H54 (cell line): ENCODE measurements around the gene CBR4.

Experiments used
- DNase-seq: peaks from one replicate; pipeline ENCODE4 v3.0.0; 2011; ENCODE audit warnings: low spot score, mixed read lengths; ENCODE audit not compliant: insufficient read length
- FAIRE-seq: peaks from 3 replicates; lab custom pipeline; 2011; peaks lifted over from hg19 to GRCh38; lab: Jason Lieb, UNC
- POLR2A ChIP-seq: IDR thresholded peaks from 2 replicates; pipeline ENCODE4 v1.6.1; 2011; ENCODE audit warnings: low read depth, mild to moderate bottlenecking, low read length

The CBR4 gene

DNA sequence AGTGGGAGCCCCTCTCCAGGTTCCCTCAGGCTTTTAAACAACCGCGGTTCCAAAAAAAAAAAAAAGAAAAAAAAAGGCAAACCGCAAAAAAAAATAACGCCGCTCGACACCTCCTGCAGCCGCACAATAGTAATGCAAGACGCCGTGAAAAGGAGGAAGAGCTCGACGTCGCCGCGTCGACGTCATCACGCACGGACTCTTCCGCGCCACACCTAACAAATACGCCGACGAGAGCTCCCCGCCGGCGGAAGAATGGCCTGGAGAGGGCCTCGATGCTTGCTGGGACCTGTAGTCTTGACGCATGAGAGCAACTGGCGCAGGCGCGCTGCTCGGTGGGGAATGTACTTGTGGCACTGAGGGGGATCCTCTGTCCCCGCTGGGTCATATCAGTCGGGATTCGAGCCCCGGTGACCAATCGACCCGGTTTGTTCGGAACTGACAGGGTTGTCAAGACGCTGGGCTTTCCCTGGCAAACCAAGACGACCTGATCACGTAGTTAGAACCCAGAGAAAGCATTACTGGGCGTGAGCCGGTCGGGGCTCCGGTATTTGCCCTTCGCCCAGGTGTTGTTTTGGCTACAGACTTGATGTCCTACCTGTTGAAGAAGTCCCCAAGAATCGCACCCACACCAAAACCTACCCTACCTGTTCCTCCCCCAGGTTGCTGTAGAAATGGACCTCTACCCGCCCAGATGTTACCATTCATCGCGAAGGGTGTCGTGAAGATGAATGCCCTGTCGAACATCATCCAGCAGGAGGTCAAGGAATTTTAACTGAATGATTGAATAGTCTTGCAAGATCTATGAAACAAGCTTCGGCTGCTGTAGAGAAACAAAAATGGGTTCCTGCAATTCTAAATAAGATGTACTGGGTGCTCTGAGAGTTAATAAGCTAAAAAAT, at the start of gene CBR4:
CBR4 (minus strand) TSS at position 131 of the 899 bp plus-strand sequence. CDS start 166 bp downstream, outside the sequence.
- DNase-seq (peak; percentile 63), FAIRE-seq (peak; percentile 90)
- TF ChIP-seq POLR2A = peak; percentile 78

DNA sequence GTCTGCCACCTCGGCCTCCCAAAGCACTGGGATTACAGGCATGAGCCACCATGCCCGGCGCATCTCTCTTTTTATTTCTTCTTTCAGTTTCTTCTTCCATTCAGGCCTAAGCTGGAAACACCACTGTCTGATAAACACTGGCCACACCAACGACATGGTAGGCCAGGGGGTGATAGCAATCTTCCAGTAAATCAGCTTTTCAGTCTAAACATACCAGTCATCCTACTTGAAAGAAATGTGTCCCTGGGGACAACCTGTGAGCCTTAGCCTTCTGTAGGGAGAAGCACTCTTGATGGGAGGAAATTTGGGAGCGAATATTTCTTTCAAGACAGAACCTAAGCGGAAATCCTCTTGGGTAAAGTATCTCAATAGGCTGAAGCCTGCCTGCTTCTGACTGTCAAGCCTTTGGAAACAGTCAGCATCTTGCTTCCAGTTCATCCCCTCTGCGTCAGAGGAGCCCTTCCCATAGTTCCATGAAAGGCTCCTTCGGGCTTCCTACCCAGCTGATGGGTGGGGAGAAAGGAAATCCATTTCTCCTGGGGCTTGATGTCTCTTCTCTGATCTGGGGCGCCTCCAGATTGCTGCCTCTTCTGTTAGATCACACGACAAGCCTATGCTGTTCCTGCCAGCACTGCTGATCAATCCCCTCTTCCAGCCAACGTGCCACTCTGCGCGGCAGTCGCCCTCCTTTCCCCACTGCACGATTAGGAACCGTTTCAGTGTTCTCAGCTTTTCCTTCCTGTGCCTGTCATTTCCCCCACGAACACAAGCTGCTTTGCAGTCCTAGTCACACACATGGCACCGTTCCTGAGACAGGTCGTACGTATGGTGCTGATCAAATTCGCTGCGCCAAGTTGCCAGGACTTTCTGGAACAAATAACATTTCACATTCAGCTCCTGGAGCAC, 49.5 kb upstream of the CBR4 start:
- DNase-seq = no peak
- no peak for FAIRE-seq
- TF ChIP-seq POLR2A = no peak

DNA sequence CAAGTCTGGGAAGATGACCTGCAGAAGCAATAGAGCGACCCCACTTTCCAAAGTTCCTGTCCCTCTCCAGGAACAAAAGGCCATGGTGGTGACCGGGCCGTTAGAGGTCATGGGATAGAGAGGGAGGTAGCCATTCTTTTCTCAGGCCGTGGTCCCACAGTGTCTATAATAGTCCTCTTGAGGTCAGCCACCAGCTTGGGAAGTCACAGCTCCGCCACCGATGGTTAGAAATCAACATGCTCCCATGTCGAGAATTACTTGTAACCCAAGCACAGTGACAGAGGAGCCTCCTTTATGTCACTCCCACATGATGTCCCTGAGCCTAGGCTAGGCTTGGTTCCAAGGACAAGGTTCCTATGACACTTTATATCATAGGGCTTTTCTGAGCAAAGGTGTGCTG, 48.3 kb upstream of the CBR4 start:
- no peak for TF ChIP-seq POLR2A
- no peak for DNase-seq
- FAIRE-seq = no peak

DNA sequence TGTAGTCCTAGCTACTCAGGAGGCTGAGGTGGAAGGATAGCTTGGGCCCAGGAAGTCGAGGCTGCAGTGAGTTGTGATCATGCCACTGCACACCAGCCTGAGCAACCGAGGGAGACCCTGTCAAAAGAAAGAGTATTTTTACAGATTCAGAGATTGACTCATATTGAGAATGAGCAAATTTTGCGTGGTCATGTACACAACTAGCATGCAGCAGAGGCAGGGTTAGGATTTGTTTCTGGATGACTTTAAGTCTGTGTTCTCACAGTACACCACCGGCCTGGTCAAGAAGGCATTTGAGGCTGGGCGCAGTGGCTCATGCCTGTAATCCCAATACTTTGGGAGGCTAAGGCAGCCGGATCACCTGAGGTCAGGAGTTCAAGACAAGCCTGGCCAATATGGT, 44.8 kb upstream of the CBR4 start:
- FAIRE-seq = no peak
- no peak for TF ChIP-seq POLR2A
- no peak for DNase-seq

DNA sequence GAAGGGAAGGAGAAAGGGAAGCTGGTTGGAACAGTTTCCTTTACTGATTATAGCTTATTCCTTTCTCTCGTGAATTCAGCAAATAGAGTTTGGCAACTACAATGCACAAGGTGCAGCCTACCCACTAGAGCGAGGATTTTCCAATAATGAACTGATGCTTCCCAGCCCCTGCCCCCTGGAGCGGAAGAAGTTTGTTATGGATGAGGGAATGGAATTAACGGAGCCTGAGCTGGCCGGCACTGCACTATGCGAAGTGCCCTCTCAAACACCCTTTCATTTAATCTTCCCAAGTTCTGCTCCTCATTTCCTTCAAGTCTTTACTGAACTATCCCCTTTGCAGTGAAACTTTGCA, 42.5 kb upstream of the CBR4 start:
- no peak for TF ChIP-seq POLR2A
- DNase-seq (no peak), FAIRE-seq (no peak)

DNA sequence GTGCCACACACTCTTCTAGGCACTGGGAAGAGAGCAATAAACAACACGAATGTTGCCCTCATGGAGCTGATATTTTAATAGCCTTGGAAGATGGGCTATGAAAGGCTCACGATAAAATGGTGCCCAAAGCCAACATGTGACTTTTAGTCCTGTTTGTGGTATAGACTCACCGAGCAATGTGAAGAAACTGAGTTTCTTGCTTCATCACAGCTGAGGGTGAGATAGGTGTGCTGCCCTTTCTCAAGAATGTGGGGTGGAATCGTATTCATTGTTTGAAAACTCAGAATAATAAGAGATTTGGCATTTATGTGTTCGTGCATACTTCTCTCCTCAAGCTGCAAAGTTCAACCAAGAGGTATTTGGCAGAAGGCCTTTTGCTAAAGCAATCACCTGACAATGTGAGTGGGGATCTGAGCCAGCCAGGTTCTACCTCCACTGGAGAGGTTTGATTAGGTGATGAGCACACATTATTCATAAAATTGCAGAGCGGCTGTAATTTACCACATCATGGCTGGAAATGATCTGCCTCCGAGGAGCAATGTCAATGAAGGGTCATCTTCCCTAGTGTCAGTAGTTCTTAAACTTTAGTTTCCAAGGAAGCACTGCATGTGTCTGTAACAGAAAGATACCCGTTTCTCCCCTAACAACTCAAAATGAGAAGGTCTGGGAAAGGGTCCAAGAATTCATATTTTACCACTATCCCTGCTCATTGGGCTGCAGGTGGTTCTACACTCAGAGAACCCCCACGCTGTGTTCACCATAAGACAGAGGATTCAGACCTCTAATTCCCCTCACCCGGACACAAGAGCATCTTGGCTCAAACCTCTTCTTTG, 41.9 kb upstream of the CBR4 start:
- DNase-seq = no peak
- no peak for FAIRE-seq
- no peak for TF ChIP-seq POLR2A

DNA sequence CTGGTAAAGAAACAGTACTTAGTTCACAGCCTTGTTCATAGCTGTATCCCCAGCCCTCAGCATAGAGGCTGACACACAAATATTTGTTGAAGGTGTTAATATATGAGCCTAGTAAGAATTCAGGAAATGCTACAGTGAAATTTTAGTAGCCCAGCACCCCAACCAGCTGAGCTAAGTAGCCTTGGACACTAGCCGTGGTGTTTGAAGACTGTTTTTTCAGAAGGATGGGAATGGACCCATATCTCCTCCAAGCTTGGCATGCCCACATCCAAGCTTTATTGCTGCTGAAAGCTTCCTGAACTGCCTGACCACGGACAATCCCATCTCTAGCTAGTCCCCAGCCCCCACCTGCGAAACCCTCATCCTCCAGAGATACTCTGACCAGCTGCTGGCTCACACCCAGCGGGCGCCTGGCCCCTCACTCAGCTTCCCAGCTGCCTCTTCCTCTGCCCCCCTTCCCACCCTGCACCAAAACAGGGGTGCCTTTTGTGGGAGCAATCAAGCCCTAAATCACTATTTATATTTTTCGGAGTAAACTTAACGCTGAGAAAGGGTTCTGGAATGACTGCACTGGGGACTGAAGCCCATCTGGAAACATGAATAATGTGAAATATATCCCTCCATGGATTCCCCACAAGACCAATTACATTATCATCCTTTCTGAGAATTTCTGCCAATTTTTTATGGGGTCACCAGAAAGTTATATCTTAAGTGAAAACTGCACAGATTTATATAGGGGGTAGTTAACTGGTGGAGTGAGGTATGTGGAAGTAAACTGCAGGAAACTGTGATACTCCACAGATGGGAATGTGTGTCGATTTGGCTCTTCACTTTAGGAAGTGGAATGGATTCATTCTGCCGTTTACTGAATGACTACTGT, 41.1 kb upstream of the CBR4 start:
- FAIRE-seq (no peak), DNase-seq (no peak)
- TF ChIP-seq POLR2A = no peak

DNA sequence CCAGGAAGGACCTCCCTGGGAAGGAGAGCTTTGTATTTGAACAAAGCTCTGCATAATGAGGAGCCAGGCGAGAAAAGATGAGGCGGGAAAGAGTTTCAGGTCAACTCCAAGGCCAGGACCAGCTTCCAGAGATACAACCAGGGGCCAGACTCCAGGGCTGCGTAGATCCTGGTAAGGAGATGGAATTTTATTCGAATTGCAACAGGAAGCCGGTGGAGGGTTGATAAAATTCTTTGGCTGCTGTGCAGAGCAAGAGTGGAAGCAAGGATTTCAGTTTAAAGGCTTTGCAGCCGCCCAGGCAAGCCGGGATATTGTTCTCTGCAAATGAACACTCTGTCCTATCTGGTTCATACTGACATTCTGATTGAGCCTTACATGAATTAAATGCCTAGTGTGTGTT, 40.2 kb upstream of the CBR4 start:
- DNase-seq = no peak
- FAIRE-seq = no peak
- TF ChIP-seq POLR2A = no peak

DNA sequence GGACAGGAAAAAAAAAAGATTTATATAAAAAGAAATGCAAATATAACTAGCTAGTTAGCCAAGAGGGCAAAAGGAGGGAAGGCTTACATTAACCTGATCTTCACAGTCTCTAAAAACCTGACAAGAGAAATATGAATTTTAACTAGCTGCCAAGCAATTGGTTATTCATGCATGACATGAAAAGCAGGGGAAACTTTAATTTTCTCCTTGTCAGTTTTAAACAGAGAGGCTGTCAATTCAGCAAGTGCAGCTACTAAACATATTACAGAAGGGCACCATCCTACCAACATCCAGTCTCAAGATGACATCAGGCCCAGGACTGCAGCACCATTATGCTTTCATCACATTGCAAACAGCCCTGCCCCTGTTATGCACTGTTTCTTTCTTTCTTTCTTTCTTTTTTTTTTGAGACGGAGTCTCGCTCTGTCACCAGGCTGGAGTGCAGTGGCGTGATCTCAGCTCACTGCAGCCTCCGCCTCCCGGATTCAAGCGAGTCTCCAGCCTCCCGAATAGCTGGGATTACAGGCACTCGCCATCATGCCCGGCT, 38.9 kb upstream of the CBR4 start:
- TF ChIP-seq POLR2A = no peak
- no peak for FAIRE-seq

DNA sequence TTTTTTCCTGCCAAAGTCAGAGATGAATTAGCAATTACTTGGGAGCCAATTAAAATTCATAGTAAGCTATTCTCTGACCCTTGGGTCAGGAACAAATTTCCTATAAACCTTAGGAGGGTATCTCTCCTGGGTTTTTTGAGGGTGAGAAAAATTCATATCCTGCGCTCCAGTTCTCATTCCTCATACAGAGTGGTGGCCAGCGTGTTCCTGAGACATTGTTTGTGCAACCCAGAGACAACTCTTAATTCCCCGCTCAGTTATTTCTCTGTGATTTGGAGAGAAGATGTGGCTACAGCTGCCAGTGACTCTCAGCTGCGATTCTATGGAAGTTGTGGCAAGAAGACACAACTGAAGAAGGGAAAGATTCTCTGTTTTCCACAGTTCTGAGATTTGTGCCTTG, 37.9 kb upstream of the CBR4 start:
- DNase-seq = no peak
- no peak for TF ChIP-seq POLR2A

More for the DNA sequence above, 38.9 kb upstream of the CBR4 start:
- no peak for DNase-seq

DNA sequence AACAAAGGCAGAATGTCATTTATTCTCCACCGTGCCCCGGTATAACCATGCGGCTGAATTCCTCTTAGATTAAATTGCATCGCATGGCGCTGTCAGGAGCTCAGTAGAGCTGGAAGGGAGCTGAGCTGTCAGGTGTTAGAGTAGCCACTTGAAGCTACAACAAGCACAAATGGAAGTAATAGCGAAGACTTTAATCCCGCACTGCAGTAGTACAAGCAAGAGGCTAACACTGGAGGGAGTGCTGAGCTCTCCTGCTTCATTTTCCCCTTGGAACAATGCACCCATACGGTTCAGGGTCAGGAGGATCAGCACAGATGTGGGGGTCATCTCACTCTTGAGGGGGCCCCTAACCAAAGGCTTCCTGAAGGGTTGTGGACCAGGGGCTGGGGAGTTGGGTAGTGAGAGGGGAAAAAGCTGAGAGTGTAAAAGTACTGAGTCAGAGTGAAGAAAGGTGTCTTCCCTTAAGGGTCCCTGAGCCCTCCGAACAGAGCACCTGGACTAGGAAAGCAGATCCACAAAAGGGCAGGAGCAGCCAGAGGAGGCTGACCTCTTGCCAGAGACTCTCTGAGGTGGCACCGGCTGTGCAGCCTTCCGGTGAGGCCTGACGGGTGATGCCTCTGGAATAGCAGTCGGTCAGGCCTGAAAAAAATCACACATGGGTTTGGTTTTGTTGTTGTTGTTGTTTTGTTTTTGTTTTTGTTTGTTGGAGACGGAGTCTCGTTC, 36.0 kb upstream of the CBR4 start:
- FAIRE-seq = no peak
- no peak for TF ChIP-seq POLR2A
- no peak for DNase-seq

More for the DNA sequence above, 37.9 kb upstream of the CBR4 start:
- FAIRE-seq = no peak
